ENCODE measurements around the gene USP10.

DNA sequence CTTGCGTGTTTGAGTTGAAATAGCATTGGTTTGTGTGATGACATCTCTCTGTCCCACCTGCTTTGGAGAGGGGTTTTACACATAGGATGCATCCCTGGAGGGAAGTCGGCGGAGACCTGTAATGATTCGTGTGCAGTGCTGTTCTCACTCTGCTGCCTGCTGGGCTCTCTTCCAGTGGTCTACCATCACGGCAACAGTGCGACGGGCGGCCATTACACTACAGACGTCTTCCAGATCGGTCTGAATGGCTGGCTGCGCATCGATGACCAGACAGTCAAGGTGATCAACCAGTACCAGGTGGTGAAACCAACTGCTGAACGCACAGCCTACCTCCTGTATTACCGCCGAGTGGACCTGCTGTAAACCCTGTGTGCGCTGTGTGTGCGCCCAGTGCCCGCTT, 78.9 kb downstream of the USP10 start:
- TF ChIP-seq, protein P1, sequence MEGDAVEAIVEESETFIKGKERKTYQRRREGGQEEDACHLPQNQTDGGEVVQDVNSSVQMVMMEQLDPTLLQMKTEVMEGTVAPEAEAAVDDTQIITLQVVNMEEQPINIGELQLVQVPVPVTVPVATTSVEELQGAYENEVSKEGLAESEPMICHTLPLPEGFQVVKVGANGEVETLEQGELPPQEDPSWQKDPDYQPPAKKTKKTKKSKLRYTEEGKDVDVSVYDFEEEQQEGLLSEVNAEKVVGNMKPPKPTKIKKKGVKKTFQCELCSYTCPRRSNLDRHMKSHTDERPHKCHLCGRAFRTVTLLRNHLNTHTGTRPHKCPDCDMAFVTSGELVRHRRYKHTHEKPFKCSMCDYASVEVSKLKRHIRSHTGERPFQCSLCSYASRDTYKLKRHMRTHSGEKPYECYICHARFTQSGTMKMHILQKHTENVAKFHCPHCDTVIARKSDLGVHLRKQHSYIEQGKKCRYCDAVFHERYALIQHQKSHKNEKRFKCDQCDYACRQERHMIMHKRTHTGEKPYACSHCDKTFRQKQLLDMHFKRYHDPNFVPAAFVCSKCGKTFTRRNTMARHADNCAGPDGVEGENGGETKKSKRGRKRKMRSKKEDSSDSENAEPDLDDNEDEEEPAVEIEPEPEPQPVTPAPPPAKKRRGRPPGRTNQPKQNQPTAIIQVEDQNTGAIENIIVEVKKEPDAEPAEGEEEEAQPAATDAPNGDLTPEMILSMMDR (IDR thresholded peaks at IDR 0.05), result no peak
- TF ChIP-seq POLR2AphosphoS5 (IDR thresholded peaks at IDR 0.05), result no peak

Measured in transverse colon (tissue), 4 donors.